GM18909 (cell line): Measurements from ENCODE around the gene OGG1.

ENCODE experiments used
- ATAC-seq: cut with Tn5 transposase; IDR thresholded peaks from one replicate; pipeline ENCODE4 v1.9.1; 2021; ENCODE audit warnings: mild to moderate bottlenecking; ENCODE audit not compliant: unreplicated experiment, poor library complexity

Gene OGG1

GRCh38 chr3:9749645-9750555, at the start of gene OGG1:
Gene OGG1 (plus strand): TSS chr3:9749952. CDS start chr3:9750287, 335 bp downstream.
- ATAC-seq: peak; percentile 89

- ATAC-seq: no peak
Measured at GRCh38 chr3:9700536-9700935, 49.2 kb upstream of the OGG1 start.

- ATAC-seq: no peak
Measured at GRCh38 chr3:9701006-9701405, 48.7 kb upstream of the OGG1 start.

- no peak for ATAC-seq
Measured at GRCh38 chr3:9701711-9702110, 48.0 kb upstream of the OGG1 start.

- ATAC-seq: no peak
Measured at GRCh38 chr3:9703240-9703639, 46.5 kb upstream of the OGG1 start.

GRCh38 chr3:9703736-9704346, 45.9 kb upstream of the OGG1 start, which contains the start of gene CPNE9:
Gene CPNE9 (plus strand): TSS chr3:9703833. CDS start chr3:9703997, 164 bp downstream.
- ATAC-seq: no peak

- ATAC-seq: no peak
Measured at GRCh38 chr3:9704347-9705322, 45.1 kb upstream of the OGG1 start.

- ATAC-seq: no peak
Measured at GRCh38 chr3:9710174-9710739, 39.5 kb upstream of the OGG1 start.

GRCh38 chr3:9712415-9712814, 37.3 kb upstream of the OGG1 start:
- no peak for ATAC-seq

- no peak for ATAC-seq
Measured at GRCh38 chr3:9713142-9713541, 36.6 kb upstream of the OGG1 start.

GRCh38 chr3:9715136-9715535, 34.6 kb upstream of the OGG1 start:
- ATAC-seq: no peak

- ATAC-seq: no peak
Measured at GRCh38 chr3:9715764-9716437, 33.9 kb upstream of the OGG1 start.

- no peak for ATAC-seq
Measured at GRCh38 chr3:9716801-9717555, 32.8 kb upstream of the OGG1 start.

GRCh38 chr3:9717563-9717962, 32.2 kb upstream of the OGG1 start:
- ATAC-seq: no peak

- no peak for ATAC-seq
Measured at GRCh38 chr3:9718118-9718517, 31.6 kb upstream of the OGG1 start.

GRCh38 chr3:9721015-9721699, 28.6 kb upstream of the OGG1 start:
- no peak for ATAC-seq

- no peak for ATAC-seq
Measured at GRCh38 chr3:9721700-9722060, 28.1 kb upstream of the OGG1 start.

- no peak for ATAC-seq
Measured at GRCh38 chr3:9725775-9726515, 23.8 kb upstream of the OGG1 start.
